ENCODE measurements around the gene NCEH1. TPM values are rescaled to one million over a fixed set of nuclear protein-coding genes. Genes with fewer than 3 reads are reported as not detected.

The NCEH1 gene
- total and polyA plus RNA-seq, 2 of the 13 experiments (the other 11 are each of a cell fraction or from before 2014, with no cell fraction given) = 12.9 to 21.4 TPM

- 94% methylated on average over 3 of the region's 3 CpGs for WGBS (ENCODE audit: low lambda C conversion rate)
These were observed 105.8 kb downstream of the NCEH1 start for GRCh38 chr3:172604895-172605646.

GRCh38 chr3:172601066-172601832 lies 109.6 kb downstream of the NCEH1 start:
- H4K20me1 ChIP-seq (ENCODE audit: insufficient read depth, low read length) = no peaks in the 10 kb centered on the region
- DNase-seq (ENCODE audit: low spot score) (peak; percentile 87), FAIRE-seq (peak; percentile 85), ATAC-seq (peak; percentile 99)
- H3K27me3 ChIP-seq (ENCODE audit: control insufficient read depth in 1 of 2, insufficient read depth in 2 of 2, low read length in 2 of 2) = no peaks in the 10 kb centered on the region
- CTCF ChIA-PET (ENCODE audit: low intra/inter-chr PET ratio, low total read pairs) = no interaction called here
- POLR2A ChIA-PET = interaction anchor here (0.7 to 2.5 kb wide), 9 partner anchors 12 to 85 kb away, joined by 3 to 20 read pairs (median 5); partner anchors contain the start of gene TNFSF10
- BruUV-seq (replicated peaks) = TSS peak; percentile 95
- H3K4me2 ChIP-seq (ENCODE audit: low read depth, low read length) = peak overlapping the region; percentile 74
- WGBS (ENCODE audit: low lambda C conversion rate) = 0% methylated on average over 3 of the region's 3 CpGs
- H3K9me3 ChIP-seq (ENCODE audit: low read length) = no peaks in the 10 kb centered on the region
- no peaks in the 10 kb centered on the region for H3K36me3 ChIP-seq (replicated peaks in 1 of 2; ENCODE audit: control insufficient read depth in 1 of 2, insufficient read depth in 2 of 2, low read length in 2 of 2)
- peak overlapping the region; percentile 63 for H3K9ac ChIP-seq (ENCODE audit: insufficient read depth, low read depth, low read length)
- intact Hi-C loops (cut with micrococcal nuclease; ENCODE audit: unreplicated experiment) (loop anchor here (1.0 to 2.0 kb wide), 2 partner anchors 12 to 66 kb away; no protein-coding TSS in a partner anchor), in situ Hi-C loops (cut with HindIII; ENCODE audit: extremely low pct_ligation_motif_present, low pct_unique_long_range_greater_than_20kb) (no loop called here)
- H3K27ac ChIP-seq (ENCODE audit: extremely low read length, insufficient read depth, low read length) = peak overlapping the region; percentile 86
- peak overlapping the region; percentile 24 to 55 (median 40); a peak in 4 of 6 replicates for H3K4me3 ChIP-seq (replicated peaks in 1 of 3; ENCODE audit: insufficient read depth in 1 of 3, low read depth in 2 of 3, low read length in 3 of 3)
- no peaks in the 10 kb centered on the region for H3K79me2 ChIP-seq (ENCODE audit: insufficient read depth, low read length)
- no peak overlapping the region for H2AFZ ChIP-seq (ENCODE audit: low read length)
- peaks cover 38% of the 10 kb centered on the region for H3K4me1 ChIP-seq (ENCODE audit: insufficient read depth, low read length)
- peak; percentile 53 for TF ChIP-seq TCF7 (IDR thresholded peaks at IDR 0.05; ENCODE audit: low read depth)
- TF ChIP-seq PHF8 (CRISPR knock-in tag; IDR thresholded peaks at IDR 0.05) = 0 out of 2 replicates have a peak, but pooled peaks have one; percentile 20
- no peak for TF ChIP-seq PPARG (CRISPR knock-in tag; conservative IDR thresholded peaks at IDR 0.05)
- TF ChIP-seq RFX5 (IDR thresholded peaks at IDR 0.05; ENCODE audit: low read depth, low read length) = no peak
- TF ChIP-seq ZNF678 (CRISPR knock-in tag; IDR thresholded peaks at IDR 0.05) = no peak
- TF ChIP-seq ZNF556 (CRISPR knock-in tag; IDR thresholded peaks at IDR 0.05; ENCODE audit: borderline replicate concordance) = peak; percentile 61; the same call in 1 of the 2 replicates
- no peak for TF ChIP-seq ZNF512 (CRISPR knock-in tag; IDR thresholded peaks at IDR 0.05)
- TF ChIP-seq ZFP37 (CRISPR knock-in tag; IDR thresholded peaks at IDR 0.05; ENCODE audit: borderline replicate concordance) = no peak
- TF ChIP-seq GMEB2 (CRISPR knock-in tag; IDR thresholded peaks at IDR 0.05; ENCODE audit: low read depth) = no peak

More at GRCh38 chr3:172604895-172605646, 105.8 kb downstream of the NCEH1 start:
- H3K4me2 ChIP-seq (ENCODE audit: low read depth, low read length) = no peak overlapping the region
- ChIA-PET CTCF (ENCODE audit: low intra/inter-chr PET ratio, low total read pairs) (no interaction called here), POLR2A (no interaction called here)
- in situ Hi-C loops (cut with HindIII; ENCODE audit: extremely low pct_ligation_motif_present, low pct_unique_long_range_greater_than_20kb) = no loop called here
- no peaks in the 10 kb centered on the region for H3K9me3 ChIP-seq (ENCODE audit: low read length)
- ATAC-seq = no peak
- H3K4me3 ChIP-seq (replicated peaks in 1 of 3; ENCODE audit: insufficient read depth in 1 of 3, low read depth in 2 of 3, low read length in 3 of 3) = no peak overlapping the region
- no peaks in the 10 kb centered on the region for H3K36me3 ChIP-seq (replicated peaks in 1 of 2; ENCODE audit: control insufficient read depth in 1 of 2, insufficient read depth in 2 of 2, low read length in 2 of 2)
- H3K27me3 ChIP-seq (ENCODE audit: control insufficient read depth in 1 of 2, insufficient read depth in 2 of 2, low read length in 2 of 2) = no peaks in the 10 kb centered on the region
- TF ChIP-seq MAFK (conservative IDR thresholded peaks at IDR 0.05 in 1 of 2, IDR thresholded peaks at IDR 0.05 in 1 of 2; ENCODE audit: low read length in 2 of 2) = peak; percentile 45 to 76; a peak in 3 of 4 replicates
- no peak for TF ChIP-seq ZBTB20 (CRISPR knock-in tag; IDR thresholded peaks at IDR 0.05; ENCODE audit: borderline replicate concordance, low read depth)
- peak; percentile 71 for TF ChIP-seq MAFF (IDR thresholded peaks at IDR 0.05; ENCODE audit: low read depth, low read length)
- H2AFZ ChIP-seq (ENCODE audit: low read length) = no peak overlapping the region
- DNase-seq (ENCODE audit: low spot score) = no peak
- peaks cover 27% of the 10 kb centered on the region for H3K4me1 ChIP-seq (ENCODE audit: insufficient read depth, low read length)
- no TSS peak for BruUV-seq (replicated peaks)
- FAIRE-seq = no peak
- H3K9ac ChIP-seq (ENCODE audit: insufficient read depth, low read depth, low read length) = no peak overlapping the region
- no peak overlapping the region for H3K27ac ChIP-seq (ENCODE audit: extremely low read length, insufficient read depth, low read length)
- no peaks in the 10 kb centered on the region for H3K79me2 ChIP-seq (ENCODE audit: insufficient read depth, low read length)
- H4K20me1 ChIP-seq (ENCODE audit: insufficient read depth, low read length) = no peaks in the 10 kb centered on the region
- intact Hi-C loops (cut with micrococcal nuclease; ENCODE audit: unreplicated experiment) = no loop called here
